A204.1 (cell line): Measurements from ENCODE around the gene RGPD3.
"Not testable (repeated sequence)": the region's sequence is repeated elsewhere in the genome, so short reads cannot be mapped to it uniquely, and the experiment has no call there.

Experiments
- FAIRE-seq: peaks from 2 replicates; lab custom pipeline; 2012; peaks lifted over from hg19 to GRCh38; lab: Jason Lieb, UNC

RGPD3 gene

DNA sequence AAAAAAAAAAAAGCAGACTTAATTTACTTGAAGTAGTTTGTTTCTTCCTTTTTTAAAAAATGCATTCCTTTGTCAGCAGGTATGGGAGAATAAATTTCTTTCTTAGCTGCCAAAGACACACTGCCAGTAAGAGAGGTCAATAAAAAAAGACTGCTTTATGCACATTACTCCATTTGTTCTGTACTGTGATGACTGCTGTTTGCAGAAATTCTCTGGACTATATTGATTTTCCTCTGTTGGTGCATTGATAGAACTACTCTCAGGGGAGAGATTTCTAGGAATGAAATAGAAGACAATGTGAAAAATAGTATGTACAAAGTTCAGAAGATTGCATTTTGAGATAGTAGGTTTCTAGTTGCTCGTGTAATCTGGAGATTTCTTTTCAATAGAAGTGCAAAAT lies 11.3 kb upstream of the RGPD3 start:
- FAIRE-seq = not testable (repeated sequence)

DNA sequence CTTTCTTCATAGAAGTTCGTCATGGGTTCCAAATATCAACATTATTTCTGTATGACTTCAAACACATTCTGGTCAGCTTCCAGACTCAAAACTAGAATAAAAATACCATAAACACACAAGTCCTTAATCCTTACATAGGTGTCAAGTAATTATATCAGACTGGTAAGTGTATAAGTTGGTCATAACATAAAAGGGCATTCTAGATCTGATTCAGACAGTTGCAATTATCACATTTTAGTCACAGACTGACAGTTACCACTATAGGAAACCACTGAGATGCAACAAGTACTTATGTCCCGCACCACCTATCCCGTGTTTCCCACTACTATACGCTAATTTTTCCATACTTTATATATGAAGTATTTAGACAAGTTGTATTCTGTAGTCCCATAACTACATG lies 9.4 kb upstream of the RGPD3 start:
- FAIRE-seq = not testable (repeated sequence)

DNA sequence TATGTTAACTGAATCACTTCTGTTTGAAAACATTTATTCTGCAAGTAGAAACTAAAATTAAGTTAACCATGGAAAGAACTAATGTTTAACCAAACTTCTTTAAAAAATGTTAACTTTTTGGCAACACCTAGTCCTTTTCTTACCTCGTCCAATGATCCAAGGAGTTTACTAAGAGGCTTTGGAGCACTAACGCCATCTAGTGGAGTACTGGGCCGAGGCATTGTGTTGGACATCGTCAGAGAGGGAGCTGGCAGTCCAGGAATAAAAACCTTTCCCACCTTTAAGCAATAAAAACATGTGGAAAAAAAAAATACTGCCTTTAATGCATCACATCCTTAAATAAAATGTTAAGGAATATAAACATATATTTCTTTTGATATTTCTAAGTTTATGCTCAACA lies 2.4 kb upstream of the RGPD3 start:
- FAIRE-seq = not testable (repeated sequence)

DNA sequence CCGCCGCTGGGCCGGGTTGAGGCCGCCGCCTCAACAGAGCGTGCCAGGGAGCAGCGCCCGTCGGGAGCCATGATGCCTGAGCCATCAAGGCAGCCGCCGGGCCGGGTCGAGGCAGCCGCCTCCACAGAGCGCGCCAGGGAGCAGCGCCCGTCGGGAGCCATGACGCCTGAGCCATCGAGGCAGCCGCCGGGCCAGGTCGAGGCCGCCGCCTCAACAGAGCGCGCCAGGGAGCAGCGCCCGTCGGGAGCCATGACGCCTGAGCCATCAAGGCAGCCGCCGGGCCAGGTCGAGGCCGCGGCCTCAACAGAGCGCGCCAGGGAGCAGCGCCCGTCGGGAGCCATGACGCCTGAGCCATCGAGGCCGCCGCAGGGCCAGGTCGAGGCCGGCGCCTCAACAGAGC lies 697 bp downstream of the RGPD3 start:
- not testable (repeated sequence) for FAIRE-seq

DNA sequence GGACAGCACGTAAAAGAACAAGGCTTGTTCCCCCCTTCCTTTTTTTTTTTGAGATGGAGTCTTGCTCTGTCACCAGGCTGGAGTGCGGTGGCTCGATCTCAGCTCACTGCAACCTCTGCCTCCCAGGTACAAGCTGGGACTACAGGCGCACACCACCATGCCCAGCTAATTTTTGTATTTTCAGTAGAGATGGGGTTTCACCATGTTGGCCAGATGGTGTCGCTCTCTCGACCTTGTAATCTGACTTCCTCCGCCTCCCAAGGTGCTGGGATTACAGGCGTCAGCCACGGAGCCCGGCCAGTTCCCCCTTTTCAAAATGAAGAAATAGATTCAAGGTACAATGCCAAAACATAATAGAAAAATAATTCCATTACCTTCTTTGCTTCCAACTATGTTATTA lies 6.3 kb downstream of the RGPD3 start:
- not testable (repeated sequence) for FAIRE-seq

DNA sequence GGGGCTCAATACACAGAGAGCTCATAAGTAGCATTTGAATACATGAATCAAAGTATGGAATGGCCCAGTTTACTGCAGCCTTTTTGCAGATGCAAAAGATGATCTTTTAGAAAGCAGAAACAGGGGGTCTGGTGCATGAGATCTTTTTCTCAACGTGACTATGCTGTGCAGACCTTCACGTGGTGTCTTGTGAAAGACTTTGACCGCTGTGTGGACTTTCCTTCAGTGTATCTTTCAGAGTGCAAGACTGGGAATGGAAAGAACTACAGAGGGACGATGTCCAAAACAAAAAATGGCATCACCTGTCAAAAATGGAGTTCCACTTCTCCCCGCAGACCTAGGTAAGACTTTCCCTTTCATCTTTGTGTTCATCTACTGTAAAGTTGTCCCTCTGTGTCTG lies 77.5 kb downstream of the RGPD3 start:
- not testable (repeated sequence) for FAIRE-seq

DNA sequence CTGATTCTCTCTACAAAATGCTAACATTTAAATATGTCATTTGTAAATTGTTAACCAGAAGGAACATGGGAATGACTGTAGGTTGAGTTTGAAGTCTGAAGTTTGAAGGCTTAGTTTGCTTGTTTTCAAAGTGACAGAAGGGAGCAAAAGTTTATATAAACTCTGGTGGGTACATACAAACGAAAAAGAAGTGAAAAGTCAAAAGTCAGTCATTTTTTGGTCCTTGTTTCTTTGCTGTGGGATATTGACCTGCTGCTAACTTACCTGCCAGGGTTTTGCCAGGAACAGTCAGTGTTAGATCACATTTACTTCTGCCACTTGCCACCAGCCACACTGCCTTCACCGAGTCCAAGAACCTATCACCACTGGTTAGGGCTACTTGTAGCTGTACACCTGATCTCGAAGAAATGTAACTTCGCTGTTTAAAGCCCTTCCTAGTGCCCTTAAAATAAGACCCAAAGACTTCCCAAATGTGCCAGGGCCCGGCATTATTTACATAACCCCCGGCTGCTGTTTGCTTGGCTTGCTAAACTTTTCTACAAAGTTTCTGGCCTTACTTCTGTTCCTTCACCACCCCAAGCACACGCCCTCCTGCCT lies 79.3 kb downstream of the RGPD3 start:
- FAIRE-seq = not testable (repeated sequence)

DNA sequence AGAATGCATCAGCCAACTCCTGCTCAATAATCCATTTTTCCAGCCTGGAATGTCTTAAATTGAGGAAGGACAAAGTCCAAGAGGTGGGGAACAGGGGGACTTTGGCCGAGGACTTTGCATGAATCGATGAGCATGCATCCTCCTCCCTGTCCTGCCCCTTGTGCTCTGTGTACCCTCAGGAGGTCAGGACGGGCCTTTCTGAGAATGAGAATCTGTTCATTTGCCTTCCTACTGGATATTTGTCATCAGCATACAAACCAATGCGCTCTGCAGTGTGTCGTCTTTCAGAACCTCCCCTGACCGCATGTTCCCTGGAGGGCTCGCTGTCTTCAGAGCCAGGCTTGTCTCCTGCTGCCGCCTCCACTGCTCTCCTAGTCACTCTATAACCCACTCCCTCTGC lies 83.7 kb downstream of the RGPD3 start:
- not testable (repeated sequence) for FAIRE-seq

DNA sequence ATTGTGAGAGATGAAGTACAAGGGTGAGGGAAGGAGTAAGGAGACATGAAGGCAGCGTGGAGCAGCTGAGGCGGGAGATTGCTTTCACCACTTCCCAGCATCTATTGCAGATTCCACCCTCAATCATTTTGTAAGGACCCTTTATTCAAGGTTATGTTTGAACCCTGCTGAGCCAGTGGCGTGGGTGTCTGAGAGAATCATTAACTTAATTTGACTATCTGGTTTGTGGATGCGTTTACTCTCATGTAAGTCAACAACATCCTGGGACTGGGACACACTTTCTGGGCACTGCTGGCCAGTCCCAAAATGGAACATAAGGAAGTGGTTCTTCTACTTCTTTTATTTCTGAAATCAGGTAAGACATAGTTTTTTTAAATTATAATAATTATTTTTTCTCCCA lies 86.3 kb downstream of the RGPD3 start:
- not testable (repeated sequence) for FAIRE-seq

DNA sequence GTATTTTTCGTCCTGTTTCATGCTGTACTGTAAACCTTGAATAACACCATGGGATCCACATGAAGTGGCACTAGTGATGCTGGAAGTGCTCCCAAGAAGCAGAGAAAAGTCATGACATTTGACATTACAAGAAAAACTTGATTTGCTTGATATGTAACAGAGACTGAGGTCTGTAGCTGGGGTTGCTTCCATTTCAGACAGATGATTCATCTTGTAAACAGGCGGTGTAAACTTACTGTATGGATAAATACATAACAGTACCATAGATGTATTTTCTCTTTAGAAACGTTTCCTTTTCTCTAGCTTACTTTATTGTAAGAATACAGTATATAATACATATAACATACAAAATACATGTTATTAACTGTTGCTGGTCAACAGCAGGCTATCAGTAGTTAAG lies 88.6 kb downstream of the RGPD3 start:
- not testable (repeated sequence) for FAIRE-seq

DNA sequence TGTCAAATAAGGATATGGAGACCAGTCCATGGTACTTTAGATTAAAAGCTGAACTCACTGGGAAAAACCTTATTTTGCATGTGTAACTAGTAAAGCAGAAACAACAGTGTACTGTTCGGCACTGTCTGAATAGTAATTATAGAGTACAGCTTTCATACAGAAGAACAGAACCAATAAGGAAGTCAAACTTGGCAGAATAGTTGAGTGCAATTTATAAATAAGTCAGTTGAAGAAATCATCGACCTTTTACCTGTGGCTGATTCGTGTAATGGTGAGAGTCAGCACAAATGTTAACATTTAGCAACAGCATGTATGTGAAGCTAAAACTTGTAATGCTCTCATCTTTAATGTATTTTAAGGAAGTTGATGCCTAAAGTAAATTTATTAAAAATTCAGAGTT lies 99.0 kb downstream of the RGPD3 start:
- not testable (repeated sequence) for FAIRE-seq

DNA sequence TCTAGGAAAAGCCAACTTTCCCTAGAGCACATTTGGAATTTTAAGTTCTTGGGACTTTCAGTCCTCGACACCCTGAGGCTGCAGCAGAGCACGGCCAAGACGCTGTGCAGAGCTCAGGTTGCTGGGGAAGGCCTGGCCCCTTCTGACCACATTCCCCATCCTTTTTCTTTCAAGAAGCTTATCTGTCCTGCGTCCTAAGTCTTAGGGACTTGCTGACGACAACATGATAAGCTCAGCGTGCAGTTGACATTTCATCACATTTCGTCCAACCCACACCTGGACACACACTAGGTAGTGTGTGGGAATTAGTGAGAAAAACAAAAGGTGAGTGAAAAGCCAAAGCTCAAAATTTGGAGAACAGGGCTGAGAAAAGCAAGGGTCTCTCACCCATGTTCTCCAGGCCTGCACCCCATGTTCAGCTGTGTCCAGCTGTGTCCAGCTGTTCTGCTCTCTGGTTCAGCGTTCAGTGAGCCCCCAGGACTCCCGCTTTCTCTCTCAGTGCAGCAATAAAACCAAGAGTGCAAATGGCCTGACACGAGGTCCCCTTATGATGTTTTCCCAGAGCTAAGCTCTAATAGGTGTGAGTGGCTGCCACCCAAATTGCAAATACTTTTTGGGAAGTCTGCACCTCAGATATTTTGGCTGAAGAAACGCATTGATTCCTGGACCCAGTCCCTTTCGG lies 101.9 kb downstream of the RGPD3 start:
- FAIRE-seq = no peak

DNA sequence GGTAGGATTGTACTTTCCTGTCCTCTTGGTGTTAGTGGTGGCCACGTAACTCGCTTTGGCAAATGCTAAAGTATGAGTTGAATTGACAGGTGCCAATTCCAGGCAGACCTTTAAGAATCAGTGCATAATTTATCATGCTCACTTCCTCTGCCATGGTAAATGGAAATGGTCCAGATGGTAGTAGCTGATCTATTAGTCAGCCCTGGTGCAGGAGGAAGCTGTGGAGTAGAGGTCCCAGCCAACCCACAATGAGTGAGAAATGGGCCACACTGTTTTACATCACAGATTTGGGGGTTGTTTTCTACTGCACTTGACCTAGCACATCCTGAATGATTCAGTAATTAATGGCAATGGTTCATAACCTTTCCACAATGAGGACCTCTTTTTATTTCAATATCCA lies 104.4 kb downstream of the RGPD3 start:
- FAIRE-seq = no peak

DNA sequence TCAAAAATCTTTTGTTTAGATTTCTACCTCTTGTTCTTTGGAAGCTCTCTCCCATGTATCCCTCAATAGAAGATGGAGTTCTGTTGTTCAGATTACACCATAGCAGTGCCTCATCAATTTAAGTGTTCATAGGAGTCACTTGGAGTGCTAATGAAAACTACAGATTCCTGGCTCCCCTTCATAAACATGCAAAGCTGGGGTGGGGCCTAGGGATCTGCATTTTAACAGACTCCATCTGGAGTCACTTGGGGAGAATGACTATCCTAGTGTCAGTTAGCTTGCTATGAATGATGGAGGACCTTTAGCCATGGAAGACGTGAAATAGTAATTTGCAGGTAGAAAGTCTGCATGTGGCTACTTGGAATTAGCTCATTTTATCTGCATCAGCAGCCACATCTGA lies 105.4 kb downstream of the RGPD3 start:
- FAIRE-seq = no peak

DNA sequence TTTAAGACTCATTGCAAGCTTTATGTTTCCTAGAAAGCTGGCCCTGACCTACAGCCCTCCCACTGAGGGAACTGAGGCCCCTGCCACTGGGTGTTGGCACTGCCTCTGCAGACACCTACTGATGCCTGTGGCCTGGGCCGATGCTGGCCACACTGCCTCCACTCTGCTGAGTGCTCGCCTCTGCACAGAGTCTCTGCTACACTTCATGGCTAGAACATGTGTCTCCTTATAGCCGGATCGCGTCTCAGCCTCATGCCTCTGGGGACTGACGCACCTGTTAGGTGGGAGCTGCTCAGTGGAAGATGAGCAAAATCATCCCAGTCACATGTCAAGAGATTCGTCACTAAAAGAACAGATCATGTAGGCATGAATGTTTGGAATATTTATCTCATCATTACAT lies 108.7 kb downstream of the RGPD3 start:
- no peak for FAIRE-seq

DNA sequence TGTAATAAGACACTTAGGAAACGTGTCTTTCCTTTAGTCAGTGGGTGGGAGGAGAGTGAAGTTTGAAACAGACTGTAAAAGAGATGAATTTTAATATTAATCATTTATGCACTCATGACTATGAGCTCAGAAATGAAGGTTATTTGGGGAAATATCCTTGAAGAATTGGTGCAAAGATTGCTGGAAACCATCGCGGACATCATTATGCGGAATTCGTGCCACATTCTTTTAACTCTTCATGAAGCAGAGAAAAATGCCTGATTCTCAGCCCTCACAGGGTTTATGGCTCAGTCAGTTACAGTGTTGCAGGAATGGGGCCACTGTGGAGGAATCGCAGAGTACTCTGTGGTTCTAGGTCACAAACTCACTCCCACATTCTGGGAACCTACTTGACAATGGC lies 109.7 kb downstream of the RGPD3 start:
- FAIRE-seq = no peak

DNA sequence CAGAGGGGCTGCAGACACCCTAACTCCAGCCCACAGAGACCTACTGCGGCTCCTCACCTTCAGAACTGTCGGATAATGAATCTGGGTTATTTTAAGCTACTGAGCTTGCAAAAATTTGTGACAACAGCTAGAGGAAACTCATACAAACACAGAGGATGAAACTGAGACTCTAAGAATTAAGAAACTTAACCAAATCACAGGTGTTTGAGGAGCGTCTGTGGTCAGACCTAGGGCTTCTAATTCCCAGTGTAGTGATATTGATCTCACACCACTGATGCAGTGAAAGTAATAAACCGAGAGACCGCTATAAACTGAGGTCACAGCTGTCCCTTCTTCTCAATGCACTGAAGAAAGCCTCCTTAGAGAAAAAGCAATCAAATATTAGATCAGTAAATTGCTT lies 110.1 kb downstream of the RGPD3 start:
- no peak for FAIRE-seq

DNA sequence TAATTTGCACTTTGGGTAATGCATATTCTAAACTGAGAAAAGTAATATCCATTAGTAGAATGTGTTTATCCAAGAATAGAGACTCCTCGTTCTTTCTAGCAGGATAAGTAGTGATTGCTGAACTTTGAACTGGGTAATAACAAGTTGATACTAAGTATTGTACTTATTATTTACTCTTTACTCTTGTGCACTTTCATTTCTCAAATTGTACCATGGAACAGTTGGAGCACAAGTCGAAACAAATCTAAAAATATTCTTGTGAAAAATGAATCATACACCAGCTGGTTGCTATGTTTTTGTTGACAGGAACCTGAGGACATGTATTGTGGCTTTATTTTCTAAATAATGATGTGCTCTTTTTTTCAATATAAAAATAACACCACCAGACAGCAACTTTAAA lies 111.9 kb downstream of the RGPD3 start:
- FAIRE-seq = no peak

DNA sequence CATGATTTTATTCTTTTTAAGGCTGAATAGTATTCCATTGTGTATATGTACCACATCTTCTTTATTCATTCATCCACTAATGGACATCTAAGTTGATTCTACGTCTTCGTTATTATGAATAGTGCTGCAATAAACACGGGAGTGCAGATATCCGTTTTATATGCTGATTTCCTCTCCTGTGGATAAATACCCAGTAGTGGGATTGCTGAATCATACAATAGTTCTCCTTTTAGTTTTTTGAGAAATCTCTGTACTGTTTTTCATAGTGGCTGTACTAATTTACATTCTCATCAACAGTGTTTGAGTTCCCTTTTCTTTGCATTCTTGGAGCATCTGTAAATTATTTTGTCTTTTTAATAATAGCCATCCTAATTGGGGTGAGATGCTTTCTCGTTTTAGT lies 114.5 kb downstream of the RGPD3 start:
- FAIRE-seq = no peak

DNA sequence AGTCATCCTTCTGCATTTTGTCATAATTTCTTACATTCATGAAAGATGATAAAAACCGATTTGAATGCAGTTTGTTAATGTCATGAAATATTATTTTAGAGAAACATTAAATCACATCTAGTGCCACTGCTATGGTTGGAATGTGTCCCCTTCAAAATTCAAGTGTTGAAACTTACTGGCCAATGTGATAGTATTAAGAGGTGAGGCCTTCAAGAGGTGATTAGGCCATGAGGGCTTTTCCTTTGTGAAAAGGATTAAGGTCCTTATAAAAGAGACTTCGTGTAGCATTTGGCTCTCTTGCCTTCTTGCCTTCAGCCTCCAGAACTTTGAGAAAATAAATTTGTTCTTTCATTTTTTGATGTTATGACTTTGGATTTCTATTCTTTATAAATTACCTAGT lies 117.2 kb downstream of the RGPD3 start:
- no peak for FAIRE-seq

DNA sequence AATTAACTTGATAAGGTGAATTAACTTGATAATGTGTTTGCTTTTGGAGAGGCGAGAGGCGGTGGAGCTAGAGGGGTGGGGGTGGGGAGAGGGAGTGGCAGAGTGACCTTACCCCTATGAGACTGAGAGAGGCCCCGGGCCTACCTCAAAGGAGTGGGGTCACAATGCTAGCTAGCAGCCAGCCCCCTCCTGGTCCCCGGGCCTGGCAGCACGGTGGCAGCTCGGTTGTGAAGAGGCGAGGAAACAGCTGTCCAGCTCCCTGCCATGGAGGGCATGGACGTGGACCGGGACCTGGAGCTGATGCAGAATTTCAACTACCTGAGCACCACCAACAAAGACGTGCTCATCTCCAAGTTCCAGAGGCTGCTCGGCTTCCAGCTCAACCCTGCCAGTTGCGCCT lies 123.9 kb downstream of the RGPD3 start:
- FAIRE-seq = no peak

DNA sequence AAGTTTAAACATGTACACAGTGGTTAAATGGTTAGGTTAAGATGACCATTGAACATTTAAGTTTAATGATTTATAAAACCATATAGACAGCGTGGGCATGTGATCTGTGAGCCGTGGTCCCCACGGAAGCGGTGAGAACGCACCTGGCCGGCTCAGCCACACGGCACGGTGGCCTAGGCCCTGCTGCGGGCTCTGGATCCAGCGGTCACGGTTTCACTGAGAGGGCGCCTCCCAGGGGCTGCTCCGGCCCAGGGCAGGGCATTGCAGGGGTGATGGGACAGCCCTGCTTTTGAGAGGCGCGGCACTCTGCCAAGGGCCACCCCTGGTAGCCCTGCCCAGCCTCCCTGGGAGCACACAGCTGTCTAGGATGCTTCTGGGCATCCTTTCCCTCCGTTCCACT lies 124.9 kb downstream of the RGPD3 start:
- no peak for FAIRE-seq

DNA sequence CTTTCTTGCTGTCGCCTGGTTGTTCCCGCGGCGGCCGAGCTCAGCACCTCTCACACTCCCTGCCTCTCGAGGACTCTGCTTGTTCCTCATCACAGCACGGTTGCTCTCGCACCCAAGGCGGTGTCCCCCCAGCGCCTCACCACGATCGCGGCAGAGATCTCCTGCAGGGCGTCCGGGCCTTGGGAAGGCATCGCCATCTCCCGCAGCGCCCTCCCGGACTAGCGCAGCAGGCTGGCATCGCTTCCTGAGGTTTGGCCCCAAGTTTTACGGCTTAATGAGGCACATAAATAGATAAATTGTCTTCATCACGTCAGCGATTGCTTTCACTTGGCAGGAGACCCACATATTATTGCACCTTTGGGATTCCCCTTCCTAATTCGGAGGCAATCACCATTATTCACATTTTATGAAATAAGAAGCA lies 125.4 kb downstream of the RGPD3 start:
- FAIRE-seq = no peak

DNA sequence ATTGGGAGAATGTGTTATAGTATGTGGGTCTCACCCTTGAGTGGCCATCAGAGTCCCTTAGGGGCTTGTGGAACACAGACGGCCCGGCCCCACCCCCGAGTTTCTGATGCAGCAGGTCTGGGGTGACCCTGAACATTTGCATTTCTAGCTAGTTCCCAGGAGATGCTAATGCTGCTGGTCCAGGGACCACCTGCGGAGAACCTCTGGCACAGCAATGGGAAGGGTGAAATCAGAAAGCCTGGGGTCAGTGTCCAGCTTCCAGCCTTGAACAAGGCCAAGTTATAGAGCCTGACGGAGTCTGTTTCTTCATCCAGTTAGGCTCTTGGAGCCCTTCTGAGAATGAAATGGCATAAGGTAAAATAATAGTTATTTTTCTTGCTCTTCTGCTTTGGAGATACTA lies 126.5 kb downstream of the RGPD3 start:
- FAIRE-seq = no peak
